GM23338 (cell line): ENCODE measurements around the gene PGP. TPM values are rescaled to one million over a fixed set of nuclear protein-coding genes. Genes with fewer than 3 reads are reported as not detected.

Source experiments
- CREB1 ChIP-seq: fragments of 250-450 bp; sonication (Bioruptor Pico); IDR thresholded peaks from 2 replicates; pipeline ENCODE4 v1.5.0; 2020; ENCODE audit warnings: low read depth, mild to moderate bottlenecking, moderate library complexity
- EZH2 ChIP-seq: fragments of 200-600 bp; sonication (generic); IDR thresholded peaks from one replicate; pipeline ENCODE4 v1.8.0; 2017; ENCODE audit warnings: antibody characterized with exemption, mild to moderate bottlenecking, low read depth; ENCODE audit not compliant: unreplicated experiment
- EZH2phosphoT487 ChIP-seq: fragments of 200-600 bp; sonication (generic); IDR thresholded peaks from one replicate; pipeline ENCODE4 v1.8.1; 2018; ENCODE audit warnings: antibody characterized with exemption; ENCODE audit not compliant: unreplicated experiment
- JUNB ChIP-seq: IDR thresholded peaks from one replicate; pipeline ENCODE4 v1.6.1; 2016; ENCODE audit warnings: antibody characterized with exemption; ENCODE audit not compliant: unreplicated experiment
- STAT1 ChIP-seq: IDR thresholded peaks from one replicate; pipeline ENCODE4 v1.6.1; 2016; ENCODE audit warnings: antibody characterized with exemption; ENCODE audit not compliant: unreplicated experiment
- ZNF331 ChIP-seq: fragments of 250-450 bp; sonication (Bioruptor Pico); IDR thresholded peaks from 2 replicates; pipeline ENCODE4 v1.5.0; 2020; ENCODE audit warnings: low read depth, mild to moderate bottlenecking, moderate library complexity
- polyA plus RNA-seq: library from polyadenylated mRNA; unstranded; fragments of >200 nt; fragmentation: Nextera tagmentation; extraction: Ambion mirVana; gene quantifications from 2 replicates; pipeline ENCODE4 v1.2.1, GENCODE V29; 2016
- total RNA-seq: library from RNA; depleted of rRNA; stranded (reverse); fragments of >200 nt; shearing (Covaris generic); gene quantifications from 2 replicates; pipeline ENCODE4 v1.2.3, GENCODE V29; 2014
- TF ChIP-seq, protein P1 (sequence below): fragments of 250-450 bp; sonication (Bioruptor Pico); IDR thresholded peaks from 2 replicates; pipeline ENCODE4 v1.5.0; 2020; ENCODE audit warnings: mild to moderate bottlenecking, moderate library complexity
- TF ChIP-seq, protein P2 (sequence below): IDR thresholded peaks from one replicate; pipeline ENCODE4 v1.6.1; 2018; ENCODE audit warnings: antibody characterized with exemption; ENCODE audit not compliant: unreplicated experiment

PGP gene
- total and polyA plus RNA-seq, 2 experiments from 2014 or later = 44.4 to 80.3 TPM

DNA sequence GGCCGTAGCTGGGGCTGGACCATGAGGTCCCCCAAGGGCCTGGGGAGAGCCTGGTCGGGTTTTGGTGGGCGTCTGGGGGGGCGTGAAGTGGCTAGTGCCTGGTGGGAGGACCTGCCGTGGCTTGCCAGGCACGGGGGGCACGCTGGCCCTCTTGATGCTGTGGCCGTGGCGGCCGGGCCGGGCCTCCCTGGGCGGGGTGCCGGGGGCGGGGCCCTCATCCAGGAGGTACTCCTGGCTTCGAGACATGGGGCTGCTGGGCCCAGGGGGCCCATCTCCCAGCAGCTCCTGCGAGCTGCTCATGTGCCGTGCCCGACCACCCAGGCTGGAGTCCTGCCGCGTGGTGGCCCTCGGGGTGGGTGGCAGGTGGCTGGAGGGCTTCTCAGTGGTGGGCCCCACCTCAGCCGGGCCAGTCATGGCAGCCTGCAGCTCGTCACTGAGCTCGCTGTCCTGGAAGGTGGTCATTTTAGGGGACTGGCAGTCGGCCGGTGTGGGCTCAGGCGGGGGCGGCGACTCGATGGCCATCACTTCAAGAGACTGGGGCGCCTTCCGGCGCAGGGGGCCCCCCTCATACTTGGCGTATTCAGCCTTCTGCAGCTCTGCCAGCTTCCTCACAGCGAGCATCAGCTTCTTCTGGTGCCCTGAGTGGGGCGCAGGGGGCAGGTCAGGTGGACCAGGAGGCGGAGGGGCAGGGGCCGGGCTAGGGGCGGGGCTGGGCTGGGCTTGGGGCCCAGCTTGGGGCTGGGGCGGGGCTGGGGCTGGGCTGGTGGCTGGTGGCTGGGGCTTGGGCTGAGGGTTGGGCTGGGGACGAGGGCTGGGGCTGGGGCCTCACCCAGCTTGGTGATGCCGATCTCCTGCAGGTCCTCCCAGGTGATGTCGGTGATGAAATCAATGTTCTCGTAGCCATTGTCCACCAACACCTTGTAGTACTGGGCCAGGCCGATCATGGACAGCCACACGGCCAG, 33.4 kb downstream of the PGP start (continued):
- TF ChIP-seq, protein P1, sequence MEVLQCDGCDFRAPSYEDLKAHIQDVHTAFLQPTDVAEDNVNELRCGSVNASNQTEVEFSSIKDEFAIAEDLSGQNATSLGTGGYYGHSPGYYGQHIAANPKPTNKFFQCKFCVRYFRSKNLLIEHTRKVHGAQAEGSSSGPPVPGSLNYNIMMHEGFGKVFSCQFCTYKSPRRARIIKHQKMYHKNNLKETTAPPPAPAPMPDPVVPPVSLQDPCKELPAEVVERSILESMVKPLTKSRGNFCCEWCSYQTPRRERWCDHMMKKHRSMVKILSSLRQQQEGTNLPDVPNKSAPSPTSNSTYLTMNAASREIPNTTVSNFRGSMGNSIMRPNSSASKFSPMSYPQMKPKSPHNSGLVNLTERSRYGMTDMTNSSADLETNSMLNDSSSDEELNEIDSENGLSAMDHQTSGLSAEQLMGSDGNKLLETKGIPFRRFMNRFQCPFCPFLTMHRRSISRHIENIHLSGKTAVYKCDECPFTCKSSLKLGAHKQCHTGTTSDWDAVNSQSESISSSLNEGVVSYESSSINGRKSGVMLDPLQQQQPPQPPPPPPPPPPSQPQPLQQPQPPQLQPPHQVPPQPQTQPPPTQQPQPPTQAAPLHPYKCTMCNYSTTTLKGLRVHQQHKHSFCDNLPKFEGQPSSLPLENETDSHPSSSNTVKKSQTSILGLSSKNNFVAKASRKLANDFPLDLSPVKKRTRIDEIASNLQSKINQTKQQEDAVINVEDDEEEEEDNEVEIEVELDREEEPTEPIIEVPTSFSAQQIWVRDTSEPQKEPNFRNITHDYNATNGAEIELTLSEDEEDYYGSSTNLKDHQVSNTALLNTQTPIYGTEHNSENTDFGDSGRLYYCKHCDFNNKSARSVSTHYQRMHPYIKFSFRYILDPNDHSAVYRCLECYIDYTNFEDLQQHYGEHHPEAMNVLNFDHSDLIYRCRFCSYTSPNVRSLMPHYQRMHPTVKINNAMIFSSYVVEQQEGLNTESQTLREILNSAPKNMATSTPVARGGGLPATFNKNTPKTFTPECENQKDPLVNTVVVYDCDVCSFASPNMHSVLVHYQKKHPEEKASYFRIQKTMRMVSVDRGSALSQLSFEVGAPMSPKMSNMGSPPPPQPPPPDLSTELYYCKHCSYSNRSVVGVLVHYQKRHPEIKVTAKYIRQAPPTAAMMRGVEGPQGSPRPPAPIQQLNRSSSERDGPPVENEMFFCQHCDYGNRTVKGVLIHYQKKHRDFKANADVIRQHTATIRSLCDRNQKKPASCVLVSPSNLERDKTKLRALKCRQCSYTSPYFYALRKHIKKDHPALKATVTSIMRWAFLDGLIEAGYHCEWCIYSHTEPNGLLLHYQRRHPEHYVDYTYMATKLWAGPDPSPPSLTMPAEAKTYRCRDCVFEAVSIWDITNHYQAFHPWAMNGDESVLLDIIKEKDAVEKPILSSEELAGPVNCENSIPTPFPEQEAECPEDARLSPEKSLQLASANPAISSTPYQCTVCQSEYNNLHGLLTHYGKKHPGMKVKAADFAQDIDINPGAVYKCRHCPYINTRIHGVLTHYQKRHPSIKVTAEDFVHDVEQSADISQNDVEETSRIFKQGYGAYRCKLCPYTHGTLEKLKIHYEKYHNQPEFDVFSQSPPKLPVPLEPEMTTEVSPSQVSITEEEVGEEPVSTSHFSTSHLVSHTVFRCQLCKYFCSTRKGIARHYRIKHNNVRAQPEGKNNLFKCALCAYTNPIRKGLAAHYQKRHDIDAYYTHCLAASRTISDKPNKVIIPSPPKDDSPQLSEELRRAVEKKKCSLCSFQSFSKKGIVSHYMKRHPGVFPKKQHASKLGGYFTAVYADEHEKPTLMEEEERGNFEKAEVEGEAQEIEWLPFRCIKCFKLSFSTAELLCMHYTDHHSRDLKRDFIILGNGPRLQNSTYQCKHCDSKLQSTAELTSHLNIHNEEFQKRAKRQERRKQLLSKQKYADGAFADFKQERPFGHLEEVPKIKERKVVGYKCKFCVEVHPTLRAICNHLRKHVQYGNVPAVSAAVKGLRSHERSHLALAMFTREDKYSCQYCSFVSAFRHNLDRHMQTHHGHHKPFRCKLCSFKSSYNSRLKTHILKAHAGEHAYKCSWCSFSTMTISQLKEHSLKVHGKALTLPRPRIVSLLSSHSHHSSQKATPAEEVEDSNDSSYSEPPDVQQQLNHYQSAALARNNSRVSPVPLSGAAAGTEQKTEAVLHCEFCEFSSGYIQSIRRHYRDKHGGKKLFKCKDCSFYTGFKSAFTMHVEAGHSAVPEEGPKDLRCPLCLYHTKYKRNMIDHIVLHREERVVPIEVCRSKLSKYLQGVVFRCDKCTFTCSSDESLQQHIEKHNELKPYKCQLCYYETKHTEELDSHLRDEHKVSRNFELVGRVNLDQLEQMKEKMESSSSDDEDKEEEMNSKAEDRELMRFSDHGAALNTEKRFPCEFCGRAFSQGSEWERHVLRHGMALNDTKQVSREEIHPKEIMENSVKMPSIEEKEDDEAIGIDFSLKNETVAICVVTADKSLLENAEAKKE (CRISPR knock-in tag) = no peak
- TF ChIP-seq EZH2phosphoT487 = no peak
- no peak for TF ChIP-seq CREB1 (CRISPR knock-in tag)
- TF ChIP-seq, protein P2, sequence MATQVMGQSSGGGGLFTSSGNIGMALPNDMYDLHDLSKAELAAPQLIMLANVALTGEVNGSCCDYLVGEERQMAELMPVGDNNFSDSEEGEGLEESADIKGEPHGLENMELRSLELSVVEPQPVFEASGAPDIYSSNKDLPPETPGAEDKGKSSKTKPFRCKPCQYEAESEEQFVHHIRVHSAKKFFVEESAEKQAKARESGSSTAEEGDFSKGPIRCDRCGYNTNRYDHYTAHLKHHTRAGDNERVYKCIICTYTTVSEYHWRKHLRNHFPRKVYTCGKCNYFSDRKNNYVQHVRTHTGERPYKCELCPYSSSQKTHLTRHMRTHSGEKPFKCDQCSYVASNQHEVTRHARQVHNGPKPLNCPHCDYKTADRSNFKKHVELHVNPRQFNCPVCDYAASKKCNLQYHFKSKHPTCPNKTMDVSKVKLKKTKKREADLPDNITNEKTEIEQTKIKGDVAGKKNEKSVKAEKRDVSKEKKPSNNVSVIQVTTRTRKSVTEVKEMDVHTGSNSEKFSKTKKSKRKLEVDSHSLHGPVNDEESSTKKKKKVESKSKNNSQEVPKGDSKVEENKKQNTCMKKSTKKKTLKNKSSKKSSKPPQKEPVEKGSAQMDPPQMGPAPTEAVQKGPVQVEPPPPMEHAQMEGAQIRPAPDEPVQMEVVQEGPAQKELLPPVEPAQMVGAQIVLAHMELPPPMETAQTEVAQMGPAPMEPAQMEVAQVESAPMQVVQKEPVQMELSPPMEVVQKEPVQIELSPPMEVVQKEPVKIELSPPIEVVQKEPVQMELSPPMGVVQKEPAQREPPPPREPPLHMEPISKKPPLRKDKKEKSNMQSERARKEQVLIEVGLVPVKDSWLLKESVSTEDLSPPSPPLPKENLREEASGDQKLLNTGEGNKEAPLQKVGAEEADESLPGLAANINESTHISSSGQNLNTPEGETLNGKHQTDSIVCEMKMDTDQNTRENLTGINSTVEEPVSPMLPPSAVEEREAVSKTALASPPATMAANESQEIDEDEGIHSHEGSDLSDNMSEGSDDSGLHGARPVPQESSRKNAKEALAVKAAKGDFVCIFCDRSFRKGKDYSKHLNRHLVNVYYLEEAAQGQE = no peak
- no peak for TF ChIP-seq STAT1
- no peak for TF ChIP-seq JUNB
- TF ChIP-seq EZH2 = no peak
- no peak for TF ChIP-seq ZNF331 (CRISPR knock-in tag)
